Epidermal melanocyte (primary cell): ENCODE measurements around the gene C2orf15.
A peak's percentile ranks its signal among the peaks of the same experiment; 100 is the strongest.
"Not testable (repeated sequence)": the region's sequence is repeated elsewhere in the genome, so short reads cannot be mapped to it uniquely, and the experiment has no call there.

Experiments used
- DNase-seq: peaks from one replicate; pipeline ENCODE4 v3.0.0; 2011; ENCODE audit warnings: low spot score; ENCODE audit not compliant: insufficient read length

Gene C2orf15, protein sequence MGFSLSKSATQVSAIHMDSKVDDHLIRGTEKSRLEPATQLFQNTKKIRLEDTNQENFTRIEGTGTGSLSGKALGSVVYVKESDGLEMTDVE

DNA sequence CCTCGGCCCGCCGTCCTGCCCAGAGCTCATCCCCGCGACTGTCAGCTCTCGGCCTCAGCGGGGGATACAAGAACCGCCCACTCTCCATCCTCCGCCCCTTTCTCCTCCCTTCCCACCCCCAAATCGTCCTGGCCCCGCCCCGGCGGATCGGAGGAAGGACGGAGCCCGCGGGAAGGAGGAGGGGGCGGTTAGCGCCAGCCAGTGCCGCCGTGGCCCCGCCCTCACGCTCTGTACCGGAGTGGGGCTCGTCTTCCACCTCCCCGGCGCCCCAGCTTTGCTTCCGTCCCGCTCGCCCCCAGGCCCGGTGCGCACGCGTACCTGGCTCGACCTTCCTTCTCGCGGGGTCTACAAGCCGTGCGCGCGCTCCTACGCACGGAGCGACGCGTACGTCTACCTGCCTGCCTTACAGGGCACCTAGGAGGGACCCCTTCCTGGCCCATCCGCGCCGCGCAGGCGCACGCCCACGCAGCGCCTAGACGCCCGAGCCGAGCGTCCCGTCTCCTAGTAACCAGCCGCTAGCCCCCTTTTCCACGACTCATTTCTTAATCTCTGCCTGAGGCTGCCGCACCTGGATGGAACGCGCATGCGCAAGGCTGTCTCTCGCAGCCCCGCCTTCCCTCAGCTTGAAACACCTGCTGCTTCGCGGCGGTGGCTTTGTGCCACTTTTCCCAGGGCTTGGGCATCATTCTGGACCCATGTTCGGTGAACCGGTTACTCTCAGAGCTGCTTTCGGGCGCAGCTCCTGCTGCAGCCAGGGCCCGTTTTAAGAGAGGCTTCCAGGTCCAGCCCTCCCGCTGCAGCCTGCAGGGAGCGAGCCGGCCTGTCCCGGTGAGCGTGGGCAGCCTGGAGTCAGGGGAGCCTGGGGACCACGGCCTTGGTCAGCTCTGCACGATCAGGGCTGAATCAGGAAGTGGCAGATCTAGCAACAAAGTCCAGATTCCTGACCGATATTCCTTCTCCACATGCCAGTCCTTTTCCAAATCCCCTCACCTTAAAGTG is at the start of gene C2orf15:
Gene C2orf15, plus strand, starts transcription at position 598 of the 999 bp plus-strand sequence. CDS start 8,852 bp downstream, outside the sequence.
- peak; percentile 59 for DNase-seq

GRCh38 chr2:99096728-99097127 is 44.8 kb upstream of the C2orf15 start:
- no peak for DNase-seq

- DNase-seq, result no peak
Measured at GRCh38 chr2:99101697-99102096, 39.8 kb upstream of the C2orf15 start.

DNA sequence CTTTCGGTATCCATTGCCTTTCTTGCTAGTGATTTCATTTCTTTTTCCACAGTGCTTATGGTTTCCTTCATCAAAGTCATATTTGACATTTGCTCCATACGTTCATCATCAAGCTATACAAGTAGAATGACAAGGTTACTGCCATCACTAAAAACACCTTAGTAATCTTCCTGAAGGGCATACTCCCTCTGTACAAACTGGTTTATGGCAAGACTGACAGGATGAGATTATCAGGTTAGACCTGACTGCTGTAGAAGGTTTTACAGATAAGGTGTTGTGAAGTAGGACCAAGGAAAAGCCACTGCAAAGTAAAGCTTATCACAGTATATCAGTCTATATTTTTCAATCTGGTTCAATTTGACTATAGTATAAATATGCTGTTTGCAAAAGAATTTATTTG is 37.5 kb upstream of the C2orf15 start:
- no peak for DNase-seq

DNA sequence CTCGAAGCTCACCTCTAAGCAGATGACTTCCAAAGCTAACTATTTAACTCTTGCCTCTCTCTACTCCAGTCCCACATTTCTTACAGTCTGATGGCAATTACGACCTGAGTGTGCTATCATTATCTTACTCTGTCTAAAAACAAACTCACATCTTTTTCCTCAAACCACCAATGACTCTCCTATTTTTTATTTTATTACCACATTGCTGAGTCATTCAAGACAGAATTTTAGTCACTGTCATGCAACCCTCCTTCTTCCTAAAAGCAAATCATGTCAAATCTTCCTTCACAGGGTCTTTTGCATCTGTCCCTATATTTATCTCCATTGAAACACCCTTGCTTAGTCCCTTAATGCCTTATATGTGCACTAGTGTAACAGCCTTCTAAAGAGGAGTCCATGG is 34.6 kb upstream of the C2orf15 start:
- DNase-seq, result no peak

- no peak for DNase-seq
Measured at GRCh38 chr2:99111236-99111635, 30.3 kb upstream of the C2orf15 start.

DNA sequence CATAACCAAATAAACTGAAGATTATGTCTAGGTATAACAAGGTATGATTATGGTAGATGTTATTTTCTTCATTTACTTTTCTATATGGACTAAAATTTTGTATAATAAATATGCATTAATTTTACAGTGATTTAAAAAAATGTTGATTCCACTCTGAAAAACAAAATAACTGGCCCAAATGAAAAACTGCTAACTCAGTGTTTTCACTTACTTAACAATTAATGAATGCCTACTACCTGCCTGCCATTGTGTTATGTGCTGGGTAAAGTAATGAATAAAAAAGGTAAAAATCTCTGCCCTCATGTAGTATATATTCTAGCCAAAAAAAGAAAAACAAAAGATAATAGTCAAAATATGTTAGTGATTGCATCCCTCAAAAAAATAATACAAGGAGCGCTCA is 29.6 kb upstream of the C2orf15 start:
- no peak for DNase-seq

- DNase-seq, result no peak
Measured at GRCh38 chr2:99112617-99113016, 28.9 kb upstream of the C2orf15 start.

- DNase-seq, result no peak
Measured at GRCh38 chr2:99127981-99128380, 13.5 kb upstream of the C2orf15 start.

DNA sequence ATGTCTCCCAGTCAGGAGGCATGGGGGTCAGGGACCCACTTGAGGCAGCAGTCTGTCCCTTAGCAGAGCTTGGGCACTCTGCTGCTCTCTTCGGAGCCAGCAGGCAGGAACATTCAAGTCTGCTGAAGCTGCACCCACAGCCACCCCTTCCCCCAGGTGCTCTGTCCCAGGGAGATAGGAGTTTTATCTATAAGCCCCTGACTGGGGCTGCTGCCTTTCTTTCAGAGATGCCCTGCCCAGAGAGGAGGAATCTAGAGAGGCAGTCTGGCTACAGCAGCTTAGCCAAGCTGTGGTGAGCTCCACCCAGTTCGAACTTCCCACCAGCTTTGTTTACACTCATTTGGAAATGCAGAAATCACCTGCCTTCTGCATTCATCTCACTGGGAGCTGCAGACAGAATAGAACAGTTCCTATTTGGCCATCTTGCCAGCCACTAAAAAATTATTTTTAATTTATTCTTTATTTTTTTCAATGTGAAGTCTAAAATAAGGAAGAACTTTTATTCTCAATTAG is 6.4 kb upstream of the C2orf15 start:
- not testable (repeated sequence) for DNase-seq

DNA sequence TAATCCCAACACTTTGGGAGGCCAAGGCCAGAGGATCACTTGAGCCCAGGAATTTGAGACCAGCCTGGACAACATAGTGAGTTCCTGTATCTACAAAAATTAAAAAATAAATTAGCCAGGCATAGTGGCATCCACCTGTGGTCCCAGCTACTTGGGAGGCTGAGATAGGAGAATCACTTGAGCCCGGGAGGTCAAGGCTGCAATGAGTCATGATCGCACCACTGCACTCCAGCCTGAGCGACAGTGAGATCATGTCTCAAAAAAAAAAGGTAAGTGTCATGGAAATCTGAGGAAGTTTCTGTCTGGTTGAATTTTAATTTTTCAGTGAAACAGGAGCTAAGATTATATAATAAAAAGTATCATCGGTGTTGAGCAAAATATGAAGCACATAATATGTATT is 2.5 kb upstream of the C2orf15 start:
- no peak for DNase-seq

GRCh38 chr2:99140056-99140859 is 1.2 kb upstream of the C2orf15 start:
- no peak for DNase-seq

GRCh38 chr2:99140860-99141109 is 722 bp upstream of the C2orf15 start:
- DNase-seq, result no peak

DNA sequence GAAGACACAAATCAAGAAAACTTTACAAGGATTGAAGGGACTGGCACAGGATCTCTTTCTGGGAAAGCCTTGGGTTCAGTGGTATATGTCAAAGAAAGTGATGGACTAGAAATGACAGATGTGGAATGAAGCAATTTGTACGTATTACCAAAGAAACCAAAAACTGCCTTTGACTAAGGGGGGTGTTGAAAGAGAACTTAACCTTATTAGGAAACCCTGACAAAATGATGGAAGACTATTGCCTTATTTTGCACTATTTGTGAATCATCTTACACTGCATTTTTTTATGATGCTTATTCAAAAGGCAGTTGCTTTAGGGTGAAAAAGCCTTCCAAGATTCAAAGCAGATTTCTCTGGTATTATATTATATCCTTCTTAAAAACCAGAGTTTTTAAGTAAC is 9.2 kb downstream of the C2orf15 start:
- no peak for DNase-seq

- DNase-seq, result no peak
Measured at GRCh38 chr2:99152199-99152895, 10.8 kb downstream of the C2orf15 start.

GRCh38 chr2:99153921-99154604 is 12.6 kb downstream of the C2orf15 start:
- no peak for DNase-seq

DNA sequence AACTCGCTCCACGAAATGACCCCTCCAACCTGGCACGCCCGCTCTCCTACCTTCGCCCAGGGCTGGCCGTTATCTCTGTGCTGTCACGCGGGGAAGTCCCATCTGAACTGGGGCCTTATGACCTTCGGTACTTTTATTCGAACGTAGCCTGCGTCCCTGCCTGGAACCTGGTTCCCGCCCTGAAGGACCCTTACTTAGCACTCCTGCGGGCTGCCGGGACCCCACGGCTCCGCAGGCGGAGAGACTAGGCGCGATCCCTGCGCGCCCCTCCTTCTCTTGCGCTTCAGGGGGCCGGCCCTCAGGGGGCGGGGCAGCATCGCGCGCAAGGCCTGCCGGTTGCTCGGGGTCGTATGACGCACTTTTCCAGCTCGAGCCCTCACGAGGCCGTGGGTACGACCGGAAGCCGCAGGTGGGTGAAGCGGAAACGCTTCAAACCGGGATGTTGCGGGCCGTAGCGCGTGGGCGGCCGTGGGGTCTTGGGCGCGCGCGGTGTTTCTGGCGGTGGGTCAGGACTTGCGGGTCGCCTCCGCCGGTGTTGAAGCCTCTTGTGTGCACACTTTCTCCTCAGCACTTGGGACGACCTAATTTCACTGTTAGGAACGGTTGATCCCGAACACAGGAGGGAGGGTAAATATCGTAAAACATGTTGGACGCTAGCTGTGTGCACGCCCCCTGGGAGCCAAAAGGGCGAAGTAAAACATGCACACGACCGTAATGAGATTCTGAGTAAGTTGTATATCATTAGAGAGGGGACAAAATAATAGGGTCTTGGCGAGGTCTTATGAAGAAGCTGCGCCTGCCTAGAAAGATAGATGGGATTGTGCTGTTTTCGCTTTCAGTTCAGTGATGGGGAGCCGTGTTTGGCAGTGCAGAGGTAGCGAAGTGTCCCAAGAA is 13.4 kb downstream of the C2orf15 start, which contains the start of the genes LIPT1 and TSGA10:
Gene LIPT1, plus strand, starts transcription at position 325 of the 894 bp plus-strand sequence. CDS start 6,991 bp downstream, outside the sequence.
Gene TSGA10, minus strand, starts transcription at position 300 of the 894 bp plus-strand sequence. CDS start 45,503 bp downstream, outside the sequence.
- peak; percentile 94 for DNase-seq

DNA sequence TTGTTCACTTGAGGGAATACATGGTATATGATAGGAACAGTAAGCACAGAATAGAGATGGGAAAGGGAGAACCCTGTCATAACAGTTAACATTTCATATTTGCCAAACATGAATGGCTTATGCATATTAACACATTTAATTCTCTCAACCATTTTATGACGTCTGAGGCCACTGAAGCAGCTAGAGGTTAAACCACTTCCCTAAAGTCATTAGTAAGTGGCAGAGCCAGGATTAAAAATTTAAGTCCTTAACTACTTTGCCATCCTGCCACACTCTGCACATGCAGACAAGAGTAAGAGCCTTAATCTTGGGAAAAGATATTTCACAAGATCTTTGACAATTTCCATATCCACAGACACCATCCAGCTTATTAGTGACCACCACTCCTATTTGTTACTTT is 15.4 kb downstream of the C2orf15 start:
- DNase-seq, result no peak

DNA sequence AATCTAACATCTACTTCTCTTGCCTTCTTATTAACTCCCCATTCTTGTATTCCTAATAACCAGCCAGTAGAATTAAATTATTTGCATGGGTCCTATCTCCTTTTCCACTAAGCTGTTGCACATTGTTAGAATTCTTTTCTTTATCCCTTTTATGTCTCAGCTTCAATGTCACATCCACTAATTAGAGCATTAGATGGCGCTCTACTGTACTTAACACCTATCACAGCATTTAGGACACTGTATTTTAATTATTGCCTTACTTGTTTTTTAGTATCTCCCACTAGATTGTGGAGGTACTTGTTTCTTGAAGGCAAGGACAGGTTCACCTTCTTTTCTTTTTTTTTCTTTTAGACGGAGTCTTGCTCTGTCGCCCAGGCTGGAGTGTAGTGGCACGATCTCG is 17.1 kb downstream of the C2orf15 start:
- DNase-seq, result no peak

DNA sequence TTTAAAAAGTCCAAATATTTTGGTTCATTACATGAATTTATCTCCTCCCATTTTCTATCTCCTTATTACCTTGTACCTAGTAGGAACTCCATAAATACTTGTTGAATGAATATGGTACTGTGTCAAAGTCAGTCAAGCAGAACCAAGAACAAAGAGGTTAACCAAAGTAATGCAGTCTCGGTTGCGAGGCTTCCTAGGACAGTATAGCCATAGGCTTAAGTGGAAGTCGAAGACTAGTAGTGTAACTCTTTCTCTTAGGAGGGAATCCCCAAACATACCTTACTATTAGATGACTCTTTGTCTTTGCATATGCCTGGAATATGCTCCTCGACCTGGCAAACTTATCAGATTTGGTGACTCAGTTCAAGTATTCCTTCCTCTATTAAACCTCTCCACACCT is 18.1 kb downstream of the C2orf15 start:
- no peak for DNase-seq
